Femur (tissue), 1 donor: ENCODE measurements around the gene DAPL1.

ENCODE experiments used
- DNase-seq: peaks from one replicate; pipeline ENCODE4 v3.0.0-alpha.2; 2017

The DAPL1 gene, protein sequence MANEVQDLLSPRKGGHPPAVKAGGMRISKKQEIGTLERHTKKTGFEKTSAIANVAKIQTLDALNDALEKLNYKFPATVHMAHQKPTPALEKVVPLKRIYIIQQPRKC

DNA sequence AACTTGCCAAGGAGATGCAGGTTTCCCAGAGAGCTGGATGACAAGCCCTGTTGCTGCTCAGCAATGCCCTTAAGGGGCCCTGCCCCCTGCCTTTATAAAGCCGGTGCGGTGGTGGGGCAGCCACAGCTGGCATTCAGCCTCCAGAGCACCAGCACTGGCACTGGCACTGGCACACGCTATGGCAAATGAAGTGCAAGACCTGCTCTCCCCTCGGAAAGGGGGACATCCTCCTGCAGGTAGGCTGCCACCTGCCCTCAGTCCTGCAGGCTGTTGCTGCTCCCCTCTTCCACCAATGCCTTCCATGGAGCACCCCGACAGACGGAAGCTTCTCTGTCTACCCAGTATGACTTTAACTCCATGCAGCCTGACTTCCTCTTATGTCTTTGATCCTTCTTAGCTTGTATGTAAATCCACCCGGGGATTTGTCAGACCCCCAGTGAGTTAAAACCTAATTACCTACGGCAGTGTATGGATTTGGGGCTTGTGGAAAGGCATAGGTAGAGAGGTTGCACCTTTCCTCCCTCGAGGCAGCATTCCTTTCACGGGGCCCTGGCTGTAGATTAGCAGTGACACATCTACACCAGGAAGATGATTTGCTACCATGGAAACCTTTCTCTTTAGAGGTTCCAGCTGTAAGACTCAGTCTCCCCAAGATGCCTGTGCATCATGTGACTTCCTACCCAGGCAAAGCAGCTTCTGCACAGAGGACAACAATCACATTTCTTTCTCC lies at the start of gene DAPL1:
Gene DAPL1 (plus strand): TSS at position 123 of the 730 bp plus-strand sequence. CDS start 56 bp downstream, at position 179.
- DNase-seq: peak; percentile 37

DNA sequence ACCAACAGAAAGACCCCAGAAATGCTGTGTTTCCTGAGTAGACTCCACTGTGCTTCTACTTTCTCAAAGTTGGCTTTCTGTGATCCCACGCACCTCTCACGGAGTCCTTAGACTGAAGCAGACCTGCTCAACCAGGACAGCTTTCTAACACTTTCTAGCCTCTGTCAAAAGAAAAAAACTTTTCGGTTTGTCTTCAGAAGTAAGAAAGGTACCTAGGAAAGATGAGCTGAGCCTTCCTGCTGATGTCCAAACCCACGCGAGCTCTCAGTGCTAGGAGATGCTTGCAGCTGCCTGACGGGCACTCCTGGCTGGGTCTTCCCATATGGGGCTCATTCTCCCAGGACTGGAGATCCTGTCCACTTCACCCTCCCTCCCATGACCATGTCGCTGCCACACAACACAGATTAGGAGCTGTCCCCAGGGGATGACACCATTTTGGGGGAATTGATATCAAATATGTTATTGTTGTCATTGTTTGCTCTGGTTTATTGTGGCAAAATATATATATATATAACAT lies 49.2 kb upstream of the DAPL1 start:
- no peak for DNase-seq

DNA sequence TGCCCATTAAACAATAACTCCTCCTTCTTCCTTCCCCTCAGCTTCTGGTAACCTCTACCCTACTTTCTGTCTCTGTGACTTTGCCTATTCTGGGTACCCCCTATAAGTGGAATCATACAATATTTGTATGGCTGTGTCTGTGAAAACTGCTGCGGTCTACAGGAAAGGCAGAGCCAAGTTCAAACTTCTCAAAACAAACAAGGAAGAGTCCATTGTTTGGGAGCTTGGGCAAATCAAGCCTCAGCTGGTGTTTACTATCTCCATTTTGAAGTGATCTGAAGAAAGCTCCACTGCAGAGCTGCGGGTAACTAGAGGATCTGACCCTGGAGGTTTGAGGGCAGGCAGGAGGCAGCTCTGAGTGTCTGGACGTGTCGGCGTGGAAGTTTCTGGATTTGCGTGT lies 48.6 kb upstream of the DAPL1 start:
- no peak for DNase-seq

DNA sequence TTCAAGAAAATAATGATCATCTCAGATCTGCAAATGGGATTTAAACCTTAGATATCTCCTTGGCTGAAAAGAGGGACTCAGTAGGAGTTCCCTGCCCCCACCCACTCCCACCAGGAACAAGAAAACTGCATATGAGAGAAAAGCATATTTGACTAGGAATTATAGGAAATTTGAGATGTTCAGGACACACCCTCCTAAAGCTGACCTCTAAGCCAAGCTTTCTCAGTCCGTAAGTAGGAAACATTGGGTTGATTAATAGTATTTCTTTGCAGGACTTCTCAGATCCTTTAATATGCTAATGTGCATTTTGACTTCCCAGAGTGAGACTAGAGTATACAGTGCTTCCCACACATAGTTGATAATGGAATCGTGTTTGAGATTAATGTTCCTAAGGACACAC lies 47.8 kb upstream of the DAPL1 start:
- DNase-seq: no peak

DNA sequence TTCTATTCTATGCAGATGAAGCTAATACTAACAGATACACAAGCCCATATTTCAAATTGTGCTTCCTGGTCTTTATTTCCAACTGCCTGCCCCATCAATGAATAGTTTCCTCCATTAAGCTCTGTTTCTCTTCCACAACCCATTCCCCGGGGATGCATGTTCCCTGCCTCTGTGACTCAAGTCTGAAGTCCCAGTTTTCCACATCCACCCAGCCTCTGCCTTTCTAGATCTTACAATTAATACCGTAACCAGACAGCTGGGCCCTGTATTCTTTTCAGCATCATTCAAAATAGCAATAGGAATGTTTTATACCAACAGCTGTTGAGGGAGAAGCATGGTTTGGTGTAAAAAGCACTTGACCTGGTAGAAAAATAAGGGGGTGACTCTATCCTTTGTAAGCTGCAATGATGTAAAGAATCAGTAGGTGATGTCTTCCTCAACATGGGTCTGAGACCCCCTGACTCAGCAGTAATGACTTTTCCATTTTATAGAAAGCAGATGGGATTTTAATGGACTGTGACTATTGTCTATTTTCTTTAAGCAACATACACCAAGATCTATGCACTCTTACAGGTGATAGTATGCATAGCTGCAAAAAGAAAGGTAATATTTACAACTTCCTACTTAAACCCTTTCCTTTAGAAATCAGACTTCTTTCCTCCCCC lies 46.1 kb upstream of the DAPL1 start:
- DNase-seq: no peak

DNA sequence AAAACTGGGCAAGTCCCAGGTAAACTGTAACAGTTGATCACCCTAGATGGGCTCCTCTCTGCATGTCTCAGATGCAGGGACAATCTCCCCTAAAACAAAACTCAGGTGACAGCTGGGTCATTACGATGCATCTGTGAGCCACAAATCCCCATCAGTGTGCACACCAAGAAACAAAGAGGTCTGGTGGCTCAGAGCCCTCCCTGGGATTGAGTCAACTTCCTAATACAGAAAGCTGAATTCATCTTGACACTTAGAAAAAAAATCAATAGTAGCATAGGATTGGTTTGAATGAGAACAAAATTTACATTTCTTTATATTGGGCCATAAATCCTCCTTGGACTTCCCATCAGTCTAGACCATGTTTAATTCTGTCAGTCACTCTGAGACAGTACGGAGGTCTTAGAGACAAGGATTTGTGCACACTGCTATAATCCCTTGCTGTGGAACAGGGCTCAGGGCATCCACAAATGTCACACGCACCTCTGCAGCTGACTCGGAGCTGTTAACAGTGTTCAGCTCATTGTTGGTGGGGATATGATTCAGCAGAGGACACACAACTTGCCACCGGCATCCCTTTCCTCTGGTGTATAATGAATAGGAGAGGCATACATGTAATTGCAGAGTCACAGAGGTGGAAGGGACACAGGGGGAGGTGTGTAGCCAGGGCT lies 44.5 kb upstream of the DAPL1 start:
- no peak for DNase-seq

DNA sequence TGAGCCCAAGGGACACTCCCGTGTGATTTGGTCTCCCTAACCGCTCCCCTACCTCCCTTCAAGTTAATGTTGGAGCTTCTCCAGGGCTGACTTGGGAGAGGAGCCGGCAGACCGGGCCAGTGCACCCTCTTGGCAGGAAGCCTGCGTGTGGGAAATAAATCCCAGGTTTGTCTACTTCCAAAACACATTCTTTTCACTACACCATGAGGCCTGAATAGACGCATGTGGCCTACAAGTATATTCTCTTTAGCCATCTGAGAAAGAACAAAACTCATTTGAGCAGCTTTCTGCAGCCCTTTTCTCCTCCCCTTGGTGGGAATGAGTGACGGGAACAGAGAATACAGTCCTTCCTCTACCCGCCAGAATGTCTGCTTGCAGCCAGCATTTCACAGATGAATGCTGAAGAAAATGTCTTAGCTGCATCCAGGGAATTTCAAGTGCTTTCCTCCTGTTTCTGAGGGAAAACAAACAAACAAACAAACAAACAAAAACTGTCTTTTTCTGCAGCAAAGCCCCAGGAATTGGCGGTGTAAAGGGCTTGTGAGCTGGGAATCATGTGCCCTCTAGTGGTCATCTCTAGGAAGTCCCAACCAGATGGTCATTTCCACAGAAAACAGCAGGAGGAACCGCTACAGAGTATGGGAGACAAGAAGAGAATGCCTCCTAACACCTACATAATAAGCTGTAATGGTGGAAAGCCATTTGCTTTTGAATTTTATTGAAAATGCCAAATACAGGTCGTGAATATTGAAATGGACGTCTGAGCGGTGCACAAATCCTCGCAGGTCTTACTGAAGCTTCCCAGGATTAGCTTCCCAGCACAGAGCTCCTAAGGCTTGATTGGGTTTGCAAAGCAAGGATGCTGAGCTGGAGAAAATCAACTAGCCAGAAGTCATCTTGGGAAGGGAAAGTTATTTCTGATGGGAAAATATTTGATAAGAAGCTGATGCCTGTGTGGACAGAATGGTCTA lies 41.2 kb upstream of the DAPL1 start:
- DNase-seq: peak; percentile 58

DNA sequence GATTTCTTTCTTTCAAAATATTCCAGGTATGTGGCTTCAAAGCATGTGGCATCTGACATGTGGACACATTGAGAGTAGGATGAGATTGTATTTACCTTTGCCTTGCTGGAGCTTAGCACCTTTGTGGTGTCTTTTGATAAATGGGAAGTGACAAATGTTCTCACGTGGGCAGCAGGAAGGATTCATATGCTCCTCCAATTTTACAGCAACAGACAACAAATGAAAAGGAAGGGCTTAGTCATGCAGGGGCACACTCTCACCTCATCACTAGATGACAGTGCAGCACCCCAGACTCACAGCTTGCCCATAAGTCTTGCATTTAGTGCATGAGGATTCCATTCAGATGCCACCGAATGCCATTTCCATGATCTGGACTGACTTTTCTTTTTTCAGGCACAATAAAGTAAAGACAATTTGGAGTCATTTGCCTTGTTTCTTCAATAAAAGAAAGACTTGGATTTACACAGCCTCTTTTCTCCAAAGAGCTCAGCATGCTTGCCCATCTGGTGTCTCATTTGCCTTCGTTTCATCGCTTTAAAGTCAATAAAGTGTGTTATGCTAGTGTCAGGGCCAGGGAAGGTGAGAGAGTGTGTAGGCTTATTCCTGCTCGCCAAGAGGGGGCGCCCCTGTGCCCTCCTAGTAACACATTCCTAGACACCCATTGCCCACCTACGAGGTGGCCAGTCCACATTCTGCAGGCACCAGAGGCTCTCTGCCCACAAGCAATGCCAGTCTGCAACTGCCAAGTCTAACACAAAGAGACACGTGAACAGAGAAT lies 39.6 kb upstream of the DAPL1 start:
- DNase-seq: no peak

DNA sequence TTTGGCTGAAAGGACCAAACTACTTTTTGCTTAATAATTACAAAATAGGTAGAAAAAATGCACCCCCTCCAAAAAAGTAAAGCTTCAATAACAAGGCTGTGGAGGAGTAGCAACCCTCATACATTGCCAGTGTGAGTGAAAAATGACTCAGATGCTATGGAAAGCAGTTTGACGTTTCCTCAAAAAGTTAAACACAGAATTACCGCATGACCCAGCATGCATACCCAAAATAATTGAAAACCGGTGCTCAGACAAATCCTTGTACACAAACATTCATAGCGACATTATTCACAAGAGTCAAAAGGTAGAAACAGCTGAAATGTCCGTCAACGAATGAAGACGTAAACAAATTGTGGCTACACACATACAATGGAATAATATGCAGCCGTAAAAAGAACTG lies 38.8 kb upstream of the DAPL1 start:
- no peak for DNase-seq

DNA sequence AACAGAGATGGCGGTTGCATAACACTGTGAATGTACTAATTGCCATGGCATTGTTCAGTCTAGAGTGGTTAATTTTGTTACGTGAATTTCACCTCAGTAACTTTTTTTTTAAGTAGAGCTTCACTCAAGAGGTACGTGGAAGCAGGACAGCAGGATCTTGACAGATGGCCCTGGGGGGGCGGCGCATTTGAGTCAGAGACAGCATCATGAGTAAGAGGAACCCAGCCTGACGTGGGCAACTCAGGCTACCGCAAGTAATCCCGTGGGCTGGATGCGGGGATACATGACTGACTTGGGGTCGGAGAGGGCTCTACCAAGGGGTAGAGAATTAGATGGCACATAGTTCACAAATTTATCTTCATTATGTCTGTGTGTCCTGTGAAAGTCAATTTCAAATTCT lies 38.1 kb upstream of the DAPL1 start:
- no peak for DNase-seq

DNA sequence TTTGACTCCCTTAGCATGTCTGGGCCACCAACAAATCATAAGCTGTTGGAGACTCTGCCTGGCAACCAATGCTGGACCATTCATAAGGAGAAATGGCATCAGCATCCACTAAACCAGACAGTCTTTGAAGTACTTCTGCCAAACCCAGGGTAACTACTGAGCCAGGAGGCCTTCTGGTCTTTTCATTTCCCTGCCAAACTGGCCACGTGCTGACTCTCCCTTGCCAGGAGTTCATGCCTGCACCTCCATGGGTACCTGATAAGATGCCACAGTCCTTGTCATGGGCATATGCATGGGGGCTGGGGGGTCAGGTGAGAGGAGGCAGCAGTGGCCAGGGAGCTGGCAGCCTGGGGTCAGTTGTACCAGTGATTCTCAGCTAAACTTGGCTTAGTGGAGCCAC lies 34.2 kb upstream of the DAPL1 start:
- DNase-seq: no peak

DNA sequence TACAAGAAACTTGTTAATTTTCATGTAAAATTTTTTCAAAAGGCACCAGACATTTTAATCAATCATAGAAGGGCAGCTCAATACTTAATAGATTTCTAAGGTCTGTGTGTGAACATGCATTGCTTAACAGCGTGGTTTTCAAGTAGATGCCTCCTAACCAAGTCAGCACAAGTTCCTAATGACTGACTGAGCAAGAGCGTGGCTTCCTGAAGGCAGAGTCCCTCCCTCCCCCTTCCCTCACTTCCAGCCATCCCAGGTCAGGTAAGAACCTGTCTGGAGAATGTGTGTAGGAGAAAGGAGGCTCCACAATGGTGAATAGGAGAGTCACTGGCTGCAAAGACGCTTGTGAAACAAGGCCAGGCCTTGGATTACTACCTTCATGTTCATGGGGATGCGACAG lies 33.5 kb upstream of the DAPL1 start:
- no peak for DNase-seq

DNA sequence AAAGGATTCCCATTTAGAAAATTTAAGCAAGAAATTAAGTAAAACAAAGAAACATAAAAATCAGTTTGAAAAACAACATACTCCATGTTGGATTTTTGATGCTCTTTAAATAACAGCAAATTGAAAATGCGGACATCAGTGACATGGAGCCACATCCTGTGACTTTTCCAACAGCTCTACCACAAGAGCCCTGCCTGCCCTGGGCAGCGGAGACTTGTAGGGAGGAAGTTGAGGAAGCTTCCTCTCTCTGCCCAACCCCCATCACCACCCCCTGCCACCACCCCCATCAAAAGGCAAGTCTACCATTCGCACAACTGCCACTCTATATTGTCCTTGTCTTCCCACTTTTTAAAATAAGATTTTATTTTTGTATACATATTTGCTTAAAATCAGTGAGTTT lies 32.8 kb upstream of the DAPL1 start:
- DNase-seq: no peak

DNA sequence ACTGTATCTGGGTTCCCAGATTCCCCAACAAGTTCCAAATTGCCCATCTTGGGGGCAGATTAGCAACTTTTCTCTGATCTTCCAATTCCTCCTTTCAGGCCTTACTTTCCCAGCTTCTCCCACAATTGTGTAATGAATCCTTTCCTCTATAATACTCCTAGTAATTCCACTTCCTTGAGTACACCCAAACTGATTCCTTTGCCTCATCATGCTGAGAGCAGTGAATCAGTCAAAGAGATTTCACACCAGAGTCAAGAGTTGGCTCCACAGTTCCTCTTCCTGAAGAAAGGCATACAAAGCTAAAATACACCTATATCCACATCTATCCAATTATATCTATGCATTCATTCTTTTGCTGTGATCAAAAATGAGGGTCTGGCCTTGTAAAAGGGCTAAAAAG lies 28.6 kb upstream of the DAPL1 start:
- no peak for DNase-seq

DNA sequence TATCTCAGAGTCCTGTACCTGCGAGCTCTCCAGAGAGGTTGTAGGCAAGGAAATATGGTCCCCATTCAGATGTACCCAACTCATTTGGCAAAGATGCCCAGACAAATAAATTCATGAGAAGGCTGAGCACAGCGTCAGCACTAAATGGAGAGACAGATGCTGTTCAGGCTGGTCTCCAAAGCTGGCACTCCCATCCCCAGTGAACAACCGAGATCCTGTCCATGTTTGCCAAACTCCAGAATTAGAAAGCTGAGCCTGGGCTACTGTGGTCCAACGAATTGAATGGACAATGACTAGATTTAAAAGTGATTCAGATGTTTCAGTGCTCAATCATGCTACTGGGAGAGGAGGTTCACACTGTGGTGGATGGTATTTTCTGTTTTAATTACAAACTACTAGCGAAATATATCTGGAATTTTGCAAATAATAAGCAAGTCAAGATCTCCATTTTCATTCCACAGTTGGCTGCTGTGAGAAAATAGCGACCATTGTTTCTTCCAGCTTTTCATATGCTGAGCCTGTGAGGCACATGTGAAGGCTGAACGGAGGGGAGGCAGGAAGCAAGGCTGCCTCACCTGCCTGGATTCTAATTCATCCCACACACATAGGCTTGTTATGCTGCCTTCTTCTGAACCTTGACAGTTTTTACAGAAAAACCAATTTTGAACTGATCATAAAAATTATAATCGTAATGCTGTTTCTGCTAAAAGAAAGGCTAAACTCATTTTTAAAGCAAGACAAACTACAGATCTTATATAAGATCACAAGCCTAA lies 22.6 kb upstream of the DAPL1 start:
- DNase-seq: peak; percentile 33

DNA sequence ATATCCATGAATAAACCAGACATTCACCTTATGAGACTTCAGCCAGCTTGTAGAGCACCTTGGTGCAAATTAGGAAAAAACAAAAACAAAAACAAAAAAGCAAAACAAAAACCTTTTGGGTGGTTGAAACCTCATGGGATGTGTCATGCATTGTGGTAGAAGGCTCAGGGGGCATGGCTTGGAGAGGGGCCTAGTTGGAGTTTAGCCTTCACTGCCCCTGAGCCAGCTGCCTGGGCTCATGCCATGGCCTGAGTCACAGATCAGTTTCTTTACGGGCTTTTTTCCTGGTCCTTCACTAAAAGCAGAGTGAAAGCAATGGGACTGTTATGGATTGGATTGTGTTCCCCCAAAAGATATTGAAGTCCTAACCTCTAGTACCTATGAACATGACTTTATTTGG lies 22.0 kb upstream of the DAPL1 start:
- peak; percentile 56 for DNase-seq

DNA sequence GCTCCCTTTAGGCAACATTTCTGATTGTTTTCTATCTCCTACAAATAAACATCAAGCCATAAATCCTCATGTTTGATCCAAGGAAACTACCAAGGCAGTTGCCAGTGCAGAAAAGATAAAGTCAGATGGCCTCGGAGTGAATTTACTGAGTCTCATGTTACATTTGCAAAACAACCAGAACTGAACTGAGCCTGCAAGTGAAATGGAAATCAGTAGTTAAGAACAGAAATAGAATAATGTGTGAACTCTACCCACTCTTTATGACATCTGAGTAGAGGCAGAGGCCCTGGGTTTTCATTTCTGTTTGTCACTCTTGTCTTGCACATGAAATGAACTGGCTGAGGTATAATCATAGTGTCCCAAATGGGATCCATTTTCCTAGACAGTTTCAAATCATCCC lies 20.4 kb upstream of the DAPL1 start:
- DNase-seq: no peak

DNA sequence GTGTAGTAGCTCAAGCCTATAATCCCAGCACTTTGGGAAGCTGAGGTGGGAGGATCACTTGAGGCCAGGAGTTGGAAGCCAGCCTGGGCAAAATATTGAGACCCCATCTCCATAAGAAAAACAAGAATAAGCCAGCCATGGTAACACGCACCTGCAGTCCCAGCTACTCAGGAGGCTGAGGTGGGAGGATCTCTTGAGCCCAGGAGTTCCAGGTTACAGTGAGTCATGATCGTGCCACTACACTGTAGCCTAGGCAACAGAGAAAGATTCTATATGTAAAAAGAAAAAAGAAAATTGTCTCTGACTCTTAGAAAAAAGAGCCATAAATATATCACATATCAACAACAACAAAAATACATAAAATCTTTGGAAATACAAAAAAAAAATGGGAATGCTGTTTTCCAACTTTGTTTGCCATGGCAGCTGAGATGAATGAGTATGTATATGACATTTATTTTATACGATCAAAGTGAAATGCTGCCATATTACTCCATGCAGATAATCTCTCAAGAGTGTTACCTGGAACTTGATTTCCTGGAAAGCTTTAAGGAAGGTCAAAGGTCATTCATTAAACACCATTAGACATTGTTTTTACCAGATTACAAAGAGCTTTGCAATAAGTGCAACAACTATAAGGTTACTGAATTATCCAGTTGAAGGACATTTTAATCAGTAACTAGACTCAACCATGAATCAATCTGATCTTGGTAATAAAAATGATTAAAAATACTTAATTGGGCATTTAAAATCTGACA lies 19.7 kb upstream of the DAPL1 start:
- no peak for DNase-seq

DNA sequence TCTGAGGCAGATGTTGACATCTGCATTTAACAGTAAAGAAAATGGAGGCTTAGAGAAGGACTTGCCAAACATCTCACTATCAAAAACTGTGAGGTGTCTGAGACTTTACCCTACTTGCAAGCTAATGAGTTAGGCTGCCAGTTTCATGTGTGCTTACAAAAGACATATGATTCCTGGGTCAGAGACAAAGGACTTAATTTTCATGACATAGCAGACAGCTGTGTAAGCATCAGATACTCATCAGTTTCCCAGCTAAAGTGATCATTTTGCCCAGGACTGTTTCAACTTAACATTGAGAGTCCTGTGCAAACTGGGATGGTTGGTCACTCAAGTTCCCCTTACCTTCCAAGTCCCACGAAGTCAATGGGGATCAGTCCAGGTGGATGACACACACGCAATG lies 18.9 kb upstream of the DAPL1 start:
- DNase-seq: no peak

DNA sequence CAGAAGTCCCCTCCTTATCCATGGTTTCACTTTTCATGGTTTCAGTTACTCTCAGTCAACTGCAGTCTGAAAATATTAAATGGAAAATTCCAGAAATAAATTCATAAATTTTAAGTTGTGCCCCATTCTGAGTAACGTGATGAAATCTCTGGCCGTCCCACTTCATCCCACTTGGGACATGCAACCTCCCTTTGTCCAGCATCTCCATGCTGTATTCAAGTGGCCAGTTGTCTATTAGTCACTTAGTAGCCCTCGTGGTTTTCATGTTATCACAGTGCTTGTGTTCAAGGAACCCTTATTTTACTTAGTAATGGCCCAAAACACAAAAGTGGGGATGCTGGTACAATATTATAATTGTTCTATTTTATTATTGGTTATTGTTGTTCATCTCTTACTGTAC lies 18.0 kb upstream of the DAPL1 start:
- DNase-seq: no peak
